Neural cell (in vitro differentiated cells): ENCODE data around the gene ZNF497.

ENCODE experiments used
- CTCF ChIP-seq: fragments of 450-650 bp; IDR thresholded peaks from 2 replicates; pipeline ENCODE4 v1.5.1; 2014; ENCODE audit warnings: antibody characterized with exemption, mild to moderate bottlenecking, moderate library complexity; ENCODE audit not compliant: poor library complexity, severe bottlenecking
- EP300 ChIP-seq: fragments of 450-650 bp; conservative IDR thresholded peaks from 2 replicates; pipeline ENCODE4 v1.6.1; 2014; ENCODE audit warnings: antibody characterized with exemption, mild to moderate bottlenecking, moderate library complexity; ENCODE audit not compliant: poor library complexity, severe bottlenecking
- EZH2 ChIP-seq: fragments of 200-600, 300-800 bp; shearing (Covaris generic), sonication (generic); IDR thresholded peaks from 2 replicates; pipeline ENCODE4 v1.6.1; 2014; ENCODE audit warnings: antibody characterized with exemption, low read length, borderline replicate concordance, mild to moderate bottlenecking; ENCODE audit not compliant: insufficient read depth, poor library complexity, severe bottlenecking
- POLR2AphosphoS5 ChIP-seq: IDR thresholded peaks from 2 replicates; pipeline ENCODE4 v1.6.1; 2012
- REST ChIP-seq: IDR thresholded peaks from 2 replicates; pipeline ENCODE4 v1.6.1; 2012; ENCODE audit warnings: borderline replicate concordance
- SMC3 ChIP-seq: fragments of 450-650 bp; conservative IDR thresholded peaks from 2 replicates; pipeline ENCODE4 v1.6.1; 2014; ENCODE audit warnings: antibody characterized with exemption, mild to moderate bottlenecking, moderate library complexity; ENCODE audit not compliant: poor library complexity
- TAF1 ChIP-seq: IDR thresholded peaks from 2 replicates; pipeline ENCODE4 v1.6.1; 2012; ENCODE audit warnings: low read depth

GRCh38 chr19:58304748-58305064 is 57.8 kb downstream of the ZNF497 start:
- TF ChIP-seq TAF1 = no peak
- TF ChIP-seq CTCF = no peak
- TF ChIP-seq EP300 = no peak
- TF ChIP-seq REST = no peak
- TF ChIP-seq POLR2AphosphoS5 = no peak
- no peak for TF ChIP-seq EZH2
- TF ChIP-seq SMC3 = no peak
